Activated CD8-positive, alpha-beta memory T cell treated with anti-CD3 and anti-CD28 coated beads for 4 hours (primary cell): Measurements from ENCODE around the gene ADARB2.
"Not testable (repeated sequence)": the region's sequence is repeated elsewhere in the genome, so short reads cannot be mapped to it uniquely, and the experiment has no call there.

Source experiments
- DNase-seq, 2 donors: peaks; one replicate each; pipeline ENCODE4 v3.0.0-alpha.2; 2020; ENCODE audit warnings: low read depth in 2 of 2

Gene ADARB2

DNA sequence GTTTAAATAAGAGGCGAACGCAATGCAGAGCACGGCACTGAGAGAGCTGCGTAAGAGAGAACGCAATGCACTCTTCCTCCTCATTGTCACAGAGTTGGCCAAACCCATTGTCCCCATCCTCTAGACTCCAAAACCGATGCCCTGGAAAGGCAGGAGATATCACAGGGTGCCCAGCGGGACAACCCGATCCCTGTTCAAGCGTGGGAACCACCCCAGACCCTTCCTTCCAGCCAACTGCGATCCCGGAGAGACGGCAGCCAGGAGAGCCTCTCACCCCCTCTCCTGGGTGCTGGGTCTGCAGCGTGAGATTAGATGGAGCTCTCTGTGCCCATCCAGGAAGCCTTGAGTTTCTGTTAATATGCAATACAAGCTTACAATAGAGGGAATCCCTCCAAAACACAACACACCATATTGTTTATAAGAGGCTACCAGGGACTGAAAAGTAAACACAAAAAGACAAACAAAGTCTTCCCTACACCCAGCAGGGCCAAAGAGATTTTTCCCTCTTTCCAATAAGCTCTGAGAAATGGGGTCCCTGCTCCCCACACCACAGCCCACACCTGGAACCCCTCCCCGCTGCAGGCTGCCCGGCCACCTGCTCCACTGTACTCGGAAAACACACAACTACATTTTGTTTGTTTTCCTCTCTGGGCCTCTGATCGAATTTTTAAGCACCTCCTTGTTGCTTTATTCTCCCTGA, 187.6 kb downstream of the ADARB2 start:
- no peak for DNase-seq

DNA sequence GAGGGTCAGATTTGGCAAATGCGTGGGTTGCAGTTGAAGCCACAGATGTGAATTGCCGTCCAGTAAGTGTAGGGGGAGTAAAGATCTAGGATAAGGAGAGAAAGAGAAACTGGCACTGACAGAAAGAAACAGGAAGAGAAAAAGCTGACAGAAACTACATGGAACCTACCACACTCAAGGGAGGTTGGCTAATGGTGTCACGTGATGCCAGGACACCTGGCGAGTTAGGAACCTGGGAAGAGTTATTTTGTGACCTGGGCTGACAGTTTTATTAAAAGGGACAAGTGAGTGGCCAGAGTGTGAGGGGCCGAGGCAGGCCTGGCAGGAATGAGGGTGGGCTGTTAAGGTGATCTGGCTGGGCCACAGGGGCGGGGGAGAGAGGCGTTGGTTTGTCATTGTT, 188.7 kb downstream of the ADARB2 start:
- DNase-seq: no peak

DNA sequence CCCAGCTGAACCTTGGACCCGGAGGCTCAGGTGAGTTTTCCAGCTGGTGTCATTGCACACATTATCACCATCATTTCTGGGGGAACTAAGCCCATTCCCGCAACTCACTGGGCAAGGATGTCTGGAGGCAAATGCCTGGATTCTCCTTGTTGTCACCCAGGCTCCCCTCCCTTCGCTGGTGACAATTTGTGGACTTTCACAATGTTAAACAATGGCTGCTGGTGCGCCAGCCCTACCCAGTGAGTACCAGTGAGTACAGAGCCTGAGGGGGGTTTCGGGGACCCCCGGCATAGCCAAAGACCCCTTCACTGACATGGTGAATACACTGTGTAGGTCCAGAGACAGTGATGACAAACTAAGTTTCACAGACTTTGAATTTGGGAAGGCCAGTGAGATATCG, 189.2 kb downstream of the ADARB2 start:
- DNase-seq: no peak

DNA sequence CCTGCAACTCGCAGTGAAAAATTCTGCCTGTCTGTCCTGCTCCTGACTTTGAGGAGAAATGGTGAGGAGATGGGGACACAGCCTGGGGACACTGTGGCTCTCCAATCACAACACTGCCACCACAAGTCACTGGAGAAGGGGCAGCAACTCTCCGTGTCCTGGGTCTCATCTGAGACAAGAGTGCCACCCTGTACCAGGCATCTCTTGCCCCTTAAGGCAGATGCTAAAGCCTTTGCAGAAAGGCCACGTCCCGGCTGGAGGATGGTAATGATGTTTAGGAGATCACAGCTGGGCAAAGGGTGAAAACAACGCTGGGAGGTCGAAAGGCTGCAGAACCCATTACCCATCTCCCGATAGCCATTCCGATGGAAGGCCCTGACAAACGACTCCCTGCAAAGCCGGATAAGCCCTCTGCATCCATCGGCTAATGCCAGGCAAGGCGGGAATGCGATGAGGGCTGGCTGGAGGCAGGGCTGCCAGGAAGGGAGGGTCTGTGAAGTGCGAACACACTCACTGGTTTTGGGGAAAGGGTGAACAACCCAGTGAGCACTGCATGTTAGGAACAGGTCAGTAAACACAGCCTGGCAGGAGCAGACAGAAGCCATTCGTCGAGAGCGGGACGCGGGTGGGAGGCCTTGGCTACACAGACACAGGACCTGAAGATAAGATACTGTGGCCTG, 190.8 kb downstream of the ADARB2 start:
- DNase-seq: no peak

DNA sequence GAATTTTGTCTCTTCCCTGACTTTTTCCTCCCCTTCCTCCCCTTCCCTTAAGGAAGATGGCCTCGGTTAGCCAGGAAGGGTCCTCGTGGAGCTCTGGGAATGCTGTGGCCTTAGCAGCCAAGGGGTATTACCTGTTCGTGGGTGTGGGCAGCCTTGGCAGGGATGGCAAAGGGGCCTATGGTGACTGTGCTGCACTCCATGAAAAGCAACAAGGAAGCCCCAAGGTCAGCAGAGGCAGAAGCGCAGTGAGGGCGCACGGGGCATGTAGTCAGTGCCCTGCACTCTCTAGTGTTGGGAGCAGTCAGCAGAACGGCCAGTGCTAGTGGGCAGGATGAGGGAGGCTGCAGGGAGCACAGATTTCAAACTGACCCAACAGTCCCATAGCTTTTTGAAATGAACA, 191.8 kb downstream of the ADARB2 start:
- DNase-seq: no peak

DNA sequence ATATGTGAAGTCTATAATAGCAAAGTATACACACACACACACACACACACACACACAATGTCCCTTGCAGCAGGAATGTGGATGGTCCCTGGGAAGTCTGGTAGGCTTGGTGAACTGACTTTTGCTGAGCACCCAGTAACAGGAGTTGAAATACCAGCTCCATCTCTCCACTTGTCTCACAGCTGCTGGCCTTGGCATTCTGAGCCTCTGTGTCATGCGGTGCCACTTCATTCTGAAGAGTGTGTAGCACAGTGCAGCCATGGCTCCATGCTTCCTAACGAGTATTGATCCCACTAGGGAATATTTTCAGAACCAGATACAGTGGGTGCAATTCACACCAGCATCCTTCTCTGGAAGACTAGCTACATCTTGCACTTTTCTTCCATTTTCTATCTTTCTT, 192.4 kb downstream of the ADARB2 start:
- DNase-seq: no peak

DNA sequence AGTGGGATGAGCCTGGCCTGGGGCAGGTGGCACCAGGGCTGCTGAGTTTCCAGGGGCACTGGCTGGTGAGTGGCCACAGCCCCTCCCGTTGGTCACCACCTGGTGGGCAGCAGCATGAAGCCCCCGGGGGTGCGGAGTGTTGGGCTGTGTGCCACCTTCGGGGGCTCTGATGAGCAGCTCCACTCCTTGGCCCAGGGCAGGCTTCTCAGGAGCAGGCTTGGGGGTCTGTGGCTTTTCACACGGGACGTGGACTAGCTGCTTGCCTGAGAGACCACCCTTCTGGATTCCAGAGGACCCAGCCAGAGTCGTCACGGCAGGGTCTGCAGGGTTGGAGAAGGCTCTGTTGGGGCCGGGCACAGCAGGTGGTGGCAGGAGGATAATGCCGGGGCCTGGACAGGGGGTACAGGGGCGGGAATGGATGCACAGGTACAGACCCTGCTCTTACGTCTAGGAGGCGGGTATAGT, 193.1 kb downstream of the ADARB2 start:
- no peak for DNase-seq

DNA sequence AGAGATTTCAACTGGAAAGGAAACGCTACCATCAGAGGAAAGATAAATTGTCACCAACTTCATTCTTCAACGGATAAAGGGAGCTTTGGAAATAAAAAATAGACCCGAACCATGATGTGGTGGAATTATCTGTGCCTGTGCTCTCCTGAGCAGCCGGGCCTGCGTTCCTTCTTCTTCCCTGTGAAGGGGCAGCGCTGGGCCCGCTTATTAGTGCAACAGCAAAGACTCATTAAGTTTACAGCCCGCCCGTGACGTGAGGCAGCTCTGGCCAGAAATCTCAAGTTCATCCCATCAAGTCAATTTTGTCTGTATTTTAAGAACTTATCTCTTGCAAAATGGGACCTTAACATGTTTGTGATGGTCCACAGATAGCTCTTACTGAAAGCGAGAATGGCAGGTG, 193.7 kb downstream of the ADARB2 start:
- no peak for DNase-seq

DNA sequence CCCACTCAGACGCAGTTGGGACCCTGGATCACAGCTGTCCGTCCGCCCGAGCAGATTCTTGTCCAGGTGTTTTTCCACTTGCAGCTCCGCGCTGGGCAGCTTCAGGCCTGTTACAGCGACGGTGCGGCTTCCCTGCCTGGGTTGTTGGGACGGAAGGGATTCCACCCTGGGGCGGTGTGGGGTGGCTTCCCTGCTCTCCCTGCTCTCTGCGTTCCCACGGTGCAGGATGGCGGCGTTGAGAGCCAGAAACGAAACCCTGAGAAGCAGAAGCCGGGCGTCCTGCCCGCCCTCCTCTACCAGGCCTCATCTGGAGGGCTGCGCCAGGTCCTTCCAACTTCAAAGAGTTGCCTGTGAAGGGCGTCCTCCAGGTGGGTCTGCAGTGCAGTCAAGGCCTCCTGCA, 194.4 kb downstream of the ADARB2 start:
- no peak for DNase-seq

DNA sequence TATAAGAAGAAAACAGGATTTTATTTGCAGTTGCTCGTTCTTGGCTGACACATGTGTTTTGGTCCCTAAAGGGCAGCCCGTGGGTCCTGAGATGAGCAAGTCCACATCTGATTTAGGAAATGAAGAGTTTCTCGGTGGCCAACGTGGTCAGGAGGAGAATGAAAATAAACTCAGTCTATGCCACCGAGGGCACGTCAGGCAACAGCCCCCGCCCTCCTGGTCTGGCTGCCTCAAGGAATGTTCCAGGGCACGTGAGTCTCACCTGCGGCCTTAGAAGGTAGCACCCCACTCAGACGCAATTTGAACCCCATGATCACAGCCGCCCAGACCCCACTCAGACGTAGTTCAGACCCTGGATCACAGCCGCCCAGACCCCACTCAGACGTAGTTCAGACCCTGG, 197.2 kb downstream of the ADARB2 start:
- DNase-seq: no peak

DNA sequence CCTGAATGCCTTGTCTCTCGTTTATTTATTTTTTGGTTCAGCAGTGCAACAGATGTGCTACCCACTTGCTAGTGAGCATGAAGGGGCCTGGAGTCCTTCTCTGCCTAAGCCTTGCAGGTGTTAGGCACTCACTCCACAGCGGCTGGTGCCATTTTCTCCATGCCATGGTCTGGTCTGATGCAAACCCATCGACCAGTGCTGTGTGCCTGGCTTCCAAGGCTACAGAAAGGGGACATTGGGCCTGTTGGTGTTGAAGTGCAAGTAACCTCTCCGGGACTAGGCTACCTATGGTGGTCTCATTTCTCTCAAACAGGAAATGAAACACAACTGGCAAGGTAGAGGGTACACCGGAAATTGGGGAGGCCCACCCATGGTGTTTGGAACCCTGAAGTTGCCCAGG, 198.1 kb downstream of the ADARB2 start:
- no peak for DNase-seq

DNA sequence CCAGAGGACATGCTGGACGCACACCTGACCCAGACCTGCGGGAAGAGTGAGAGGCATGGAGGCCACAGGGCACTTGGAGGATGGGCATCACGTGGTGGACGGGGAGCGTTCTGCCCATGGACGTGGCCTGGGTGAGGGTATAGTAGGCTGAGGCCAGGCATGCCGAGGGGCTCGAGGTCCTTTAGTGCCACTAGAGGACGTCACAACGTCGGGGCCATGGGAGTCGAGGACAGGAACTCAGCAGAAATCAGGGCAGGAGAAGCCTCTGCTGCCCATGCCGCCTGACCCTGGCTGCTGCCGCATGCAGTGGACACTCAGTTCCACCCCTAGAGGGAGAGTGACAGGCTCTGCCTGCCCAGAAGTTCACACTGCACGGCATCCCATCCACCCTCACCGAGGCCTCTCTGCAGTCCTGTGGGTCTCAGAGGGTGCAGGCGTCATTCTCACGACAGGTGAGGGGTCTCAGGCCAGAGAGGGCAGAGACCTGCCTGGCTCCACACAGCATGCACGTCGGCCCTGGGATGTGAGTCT, 198.7 kb downstream of the ADARB2 start:
- DNase-seq: no peak

DNA sequence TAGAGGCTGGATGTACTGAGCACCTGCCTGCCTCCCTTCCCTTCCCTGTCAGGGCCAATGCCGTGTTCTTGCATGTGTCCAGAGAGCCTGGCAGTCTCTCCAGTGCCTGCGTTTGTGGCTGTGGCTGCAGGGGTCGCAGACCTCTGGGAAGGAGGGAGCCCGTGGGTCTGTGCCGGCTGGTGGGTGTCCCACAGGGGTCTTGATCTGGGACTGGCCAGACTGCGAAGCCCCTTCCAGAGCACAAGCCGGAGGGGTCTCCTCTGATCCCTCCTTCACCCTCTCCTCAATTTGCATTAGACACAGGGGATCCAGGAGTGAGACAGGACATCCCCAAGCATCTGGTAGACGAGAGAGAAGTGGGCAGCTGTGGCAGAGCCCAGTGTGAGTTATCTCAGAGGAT, 199.2 kb downstream of the ADARB2 start:
- DNase-seq: no peak

DNA sequence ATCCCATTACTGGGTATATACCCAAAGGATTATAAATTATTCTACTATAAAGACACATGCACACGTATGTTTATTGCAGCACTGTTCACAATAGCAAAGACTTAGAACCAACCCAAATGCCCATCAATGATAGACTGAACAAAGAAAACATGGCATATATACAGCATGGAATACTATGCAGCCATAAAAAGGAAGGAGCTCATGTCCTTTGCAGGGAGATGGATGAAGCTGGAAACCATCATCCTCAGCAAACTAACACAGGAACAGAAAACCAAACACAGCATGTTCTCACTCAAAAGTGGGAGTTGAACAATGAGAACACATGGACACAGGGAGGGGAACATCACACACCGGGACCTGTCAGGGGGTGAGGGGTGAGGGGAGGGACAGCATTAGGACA, 199.9 kb downstream of the ADARB2 start:
- DNase-seq: not testable (repeated sequence)

DNA sequence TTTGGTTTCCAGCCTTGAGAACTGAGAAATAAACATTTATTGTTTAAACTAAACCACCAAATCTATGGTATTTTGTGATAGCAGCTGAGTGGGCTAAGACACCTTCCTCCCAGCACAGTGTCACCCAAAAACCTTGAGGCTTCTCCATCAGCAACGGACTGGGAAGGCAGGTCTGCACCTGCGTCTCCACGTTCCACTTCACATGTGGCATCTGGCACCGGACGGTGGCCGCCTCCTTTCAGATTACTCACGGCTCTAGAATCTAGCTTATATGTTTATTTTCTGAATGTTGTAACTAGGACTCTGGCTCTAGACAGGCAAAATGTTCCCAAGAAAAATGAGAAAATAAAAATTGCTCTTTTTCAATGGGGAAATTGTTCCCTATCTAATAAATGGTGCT, 201.0 kb downstream of the ADARB2 start:
- no peak for DNase-seq

DNA sequence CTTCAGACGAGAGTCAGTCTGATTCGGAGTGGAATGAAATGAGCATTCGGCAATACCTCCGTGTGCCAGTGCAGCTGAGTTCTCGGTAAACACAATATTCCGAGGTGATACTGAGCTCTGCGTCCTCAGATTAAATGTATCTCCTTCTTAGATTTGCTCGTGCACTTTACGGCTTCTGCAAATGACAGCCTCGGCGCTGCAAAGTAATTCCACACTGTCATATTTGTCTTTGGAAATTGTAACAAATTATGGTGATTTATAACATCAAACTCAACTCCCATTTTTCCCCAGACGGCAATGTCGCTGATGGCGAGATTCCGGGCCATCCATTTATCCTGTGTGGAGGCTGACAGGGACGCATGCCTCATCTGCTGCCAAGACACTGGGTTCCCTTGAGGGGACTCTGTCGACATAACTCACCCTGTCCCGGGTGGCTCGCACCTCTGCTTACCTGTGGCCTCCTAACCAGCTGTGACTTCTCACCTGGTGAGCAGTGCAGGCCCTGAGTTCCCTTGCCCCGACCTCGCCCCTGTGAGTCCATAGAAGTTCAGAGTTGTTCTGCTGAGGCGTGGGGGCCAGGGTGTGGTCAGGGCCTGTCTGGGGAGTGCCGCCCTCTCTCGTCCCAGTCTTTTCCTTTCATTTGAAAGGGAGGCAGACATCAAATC, 201.9 kb downstream of the ADARB2 start:
- DNase-seq: no peak

DNA sequence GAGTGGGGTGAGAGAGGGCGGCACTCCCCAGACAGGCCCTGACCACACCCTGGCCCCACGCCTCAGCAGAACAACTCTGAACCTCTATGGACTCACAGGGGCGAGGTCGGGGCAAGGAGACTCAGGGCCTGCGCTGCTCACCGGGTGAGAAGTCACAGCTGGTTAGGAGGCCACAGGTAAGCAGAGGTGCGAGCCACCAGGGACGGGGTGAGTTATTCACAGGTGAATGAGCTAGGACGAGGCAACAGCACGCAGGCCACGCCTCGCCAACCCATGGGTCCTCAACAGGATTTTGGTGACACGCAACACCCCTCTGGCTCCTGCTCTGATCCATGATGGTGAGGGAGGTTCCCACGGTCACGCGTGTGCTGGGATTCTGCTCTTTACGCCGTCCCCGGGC, 202.5 kb downstream of the ADARB2 start:
- no peak for DNase-seq

DNA sequence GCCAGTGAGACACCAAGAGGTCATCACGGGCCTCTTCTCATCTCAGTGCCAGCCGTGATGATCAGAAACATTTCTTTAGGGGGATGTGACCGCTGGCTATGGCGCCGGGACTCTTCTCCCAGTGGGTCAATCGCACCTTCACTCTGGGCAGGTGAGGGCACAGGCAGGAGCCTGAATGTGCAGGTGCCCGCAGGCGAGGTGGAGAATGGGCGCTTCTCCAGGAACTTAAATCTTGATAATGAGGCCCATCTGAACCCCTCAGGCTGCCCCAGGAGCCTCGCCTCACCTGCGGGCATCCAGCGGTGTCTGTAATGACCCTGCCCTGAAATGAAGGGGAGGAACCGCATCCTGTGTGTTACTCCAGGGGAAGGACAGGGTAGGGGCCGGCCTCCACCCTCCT, 204.7 kb downstream of the ADARB2 start:
- DNase-seq: no peak

DNA sequence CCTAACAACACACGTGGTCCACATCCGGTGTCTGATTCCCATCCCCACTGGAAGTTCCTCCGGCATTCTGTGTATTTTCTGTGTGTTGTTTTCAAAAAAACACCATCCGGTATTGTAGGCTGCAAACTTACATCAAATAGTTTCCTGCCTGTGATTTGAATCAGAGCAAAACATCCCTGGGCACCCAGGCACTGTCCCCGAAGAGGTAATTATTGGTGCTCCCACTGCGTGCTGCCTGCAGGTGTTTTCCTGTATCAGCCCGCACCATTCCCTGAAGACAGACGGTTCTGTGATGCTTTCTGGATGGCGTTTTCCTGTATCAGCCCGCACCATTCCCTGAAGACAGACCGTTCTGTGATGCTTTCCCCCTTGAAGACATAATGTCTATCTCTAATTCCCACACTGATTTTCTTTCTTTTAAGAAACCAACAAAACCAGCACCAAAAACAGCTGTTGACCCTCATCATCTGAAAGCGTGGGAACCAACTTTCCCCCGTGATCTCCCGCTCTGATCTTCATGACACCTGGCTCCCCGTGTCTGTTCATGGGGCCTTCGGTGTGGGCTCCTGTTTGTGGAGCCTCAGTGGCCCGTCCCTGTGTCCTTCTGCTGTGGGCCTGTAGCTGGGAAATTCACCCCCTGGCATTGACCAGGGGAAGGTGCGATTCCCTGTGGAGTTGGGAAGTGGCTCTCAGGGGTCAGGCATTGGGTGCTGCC, 205.3 kb downstream of the ADARB2 start:
- no peak for DNase-seq

DNA sequence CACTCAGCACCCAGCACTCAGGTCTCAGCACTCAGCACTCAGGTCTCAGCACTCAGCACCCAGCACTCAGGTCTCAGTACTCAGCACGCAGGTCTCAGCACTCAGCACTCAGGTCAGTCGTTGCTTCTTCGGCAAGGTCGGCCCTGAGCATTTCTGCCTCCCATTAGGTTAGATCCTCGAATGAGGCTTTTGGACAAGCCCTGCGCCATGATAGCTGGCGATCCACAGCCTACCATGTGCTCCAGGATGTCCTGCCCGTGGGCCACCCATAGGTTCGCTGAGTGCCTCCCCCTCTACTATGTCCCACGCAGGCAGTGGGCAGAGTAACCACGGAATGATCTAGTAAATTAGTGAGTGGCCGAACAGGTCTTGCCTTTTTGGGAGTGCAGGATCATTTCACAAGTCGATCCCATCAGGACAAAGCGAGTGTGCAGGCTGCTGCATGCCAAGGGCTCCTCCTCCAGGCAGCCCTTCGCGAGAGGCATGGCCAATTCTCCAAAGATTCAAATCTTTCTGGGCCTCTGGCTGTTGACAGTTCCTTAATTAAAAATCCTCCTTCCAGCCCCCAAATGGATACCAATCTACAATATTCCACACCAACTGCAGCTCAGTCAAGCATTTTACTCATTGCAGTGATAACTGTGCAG, 206.3 kb downstream of the ADARB2 start:
- no peak for DNase-seq

DNA sequence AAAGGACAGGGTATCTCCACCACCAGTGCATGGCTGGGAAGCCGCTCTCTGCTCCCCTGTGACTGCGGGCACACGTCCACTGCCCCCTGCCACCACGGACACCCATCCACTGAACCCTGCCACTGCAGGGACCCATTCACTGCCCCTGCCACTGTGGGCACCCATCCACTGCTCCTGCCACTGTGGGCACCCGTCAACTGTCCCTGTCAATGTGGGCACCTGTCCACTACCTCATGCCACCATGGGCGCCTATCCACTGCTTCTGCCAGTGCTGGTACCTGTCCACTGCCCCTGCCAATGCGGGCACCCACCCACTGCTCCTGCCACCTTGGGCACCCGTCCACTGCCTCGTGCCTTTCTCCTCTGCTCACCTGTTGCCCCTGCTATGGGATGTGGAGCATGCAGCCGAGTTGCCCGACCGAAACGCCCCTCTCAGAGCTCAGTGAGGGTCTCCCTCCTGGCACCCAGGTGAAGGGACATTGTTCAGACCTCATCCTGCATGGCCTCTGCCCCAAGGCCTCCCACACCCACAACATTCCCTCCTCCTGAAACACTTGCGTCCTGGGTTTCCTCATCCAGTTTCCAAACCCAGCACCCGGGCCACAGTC, 207.4 kb downstream of the ADARB2 start:
- no peak for DNase-seq
